HCT116 (cell line): Measurements from ENCODE around the gene PARP8. TPM values are rescaled to one million over a fixed set of nuclear protein-coding genes. Genes with fewer than 3 reads are reported as not detected.

Source experiments
- ATAC-seq: fragments of 200-7000 bp; cut with Tn5 transposase; 2 replicates; pipeline ENCODE4 v1.9.1; 2020; ENCODE audit warnings: mild to moderate bottlenecking, moderate library complexity
- BruUV-seq: library from RNA; stranded (reverse); fragments of 400-500 nt; replicated peaks from 2 replicates; lab custom pipeline; 2021; lab: Mats Ljungman, UMichigan
- CTCF ChIA-PET: fragments of 300-600 bp; sonication (Branson Sonifier 250); formaldehyde crosslinking; loops from one replicate; lab custom pipeline; 2021; ENCODE audit warnings: antibody characterized with exemption; lab: Charles Lee
- POLR2A ChIA-PET: fragments of 300-600, 350-600 bp; sonication (Branson Sonifier 250); formaldehyde crosslinking; loops from one replicate; lab custom pipeline; 2021; ENCODE audit warnings: antibody characterized with exemption; lab: Charles Lee
- RAD21 ChIA-PET, 2 experiments: fragments of 300-600 bp; sonication (Branson Sonifier 250); formaldehyde crosslinking; loops; one replicate each; lab custom pipeline; 2023; ENCODE audit warnings: low total read pairs in 2 of 2; ENCODE audit not compliant: uncharacterized antibody in 2 of 2, unreplicated experiment in 2 of 2, low non-redundant PET in 1 of 2; lab: Charles Lee
- DNase-seq: peaks from one replicate; pipeline ENCODE4 v3.0.0-alpha.2; 2010; ENCODE audit warnings: low read depth, low spot score
- H2AFZ ChIP-seq: fragments of 200-600 bp; shearing (Covaris generic), sonication (generic); 2 replicates; pipeline ENCODE4 v1.6.1; 2017; ENCODE audit warnings: low read depth, mixed run types, mixed read lengths, antibody characterized with exemption, low read length; ENCODE audit not compliant: poor library complexity, severe bottlenecking
- H3K27ac ChIP-seq: 2 replicates; pipeline ENCODE4 v1.5.1; 2012; ENCODE audit warnings: low read depth, low read length
- H3K27me3 ChIP-seq: fragments of 200-600 bp; sonication (generic); 2 replicates; pipeline ENCODE4 v1.6.1; 2016; ENCODE audit warnings: mixed run types, low read length, mixed read lengths; ENCODE audit not compliant: insufficient read depth
- H3K36me3 ChIP-seq, 2 experiments: fragments of 200-500 bp in 1 of 2; fragments of 200-600 bp in 1 of 2; sonication (Bioruptor generic) in 1 of 2; sonication (generic) in 1 of 2; 2 replicates each; pipeline versions ENCODE4 v1.5.1 to v1.6.1; 2014 to 2016; ENCODE audit warnings: low read length in 2 of 2, inconsistent platforms in 1 of 2, mixed read lengths in 1 of 2, mixed run types in 1 of 2; ENCODE audit not compliant: insufficient read depth in 2 of 2, control insufficient read depth in 1 of 2
- H3K4me1 ChIP-seq, 2 experiments: fragments of 200-600 bp in 1 of 2; sonication (generic) in 1 of 2; 2 replicates each; pipeline versions ENCODE4 v1.5.1 to v1.6.1; 2012 to 2017; ENCODE audit warnings: low read length in 2 of 2, inconsistent platforms in 1 of 2, mild to moderate bottlenecking in 1 of 2, mixed read lengths in 1 of 2, mixed run types in 1 of 2, moderate library complexity in 1 of 2; ENCODE audit not compliant: insufficient read depth in 2 of 2, control insufficient read depth in 1 of 2
- H3K4me2 ChIP-seq: fragments of 200-600 bp; sonication (generic); 2 replicates; pipeline ENCODE4 v1.6.1; 2017; ENCODE audit warnings: mixed run types, low read length, mixed read lengths
- H3K4me3 ChIP-seq, 2 experiments: fragments of 200-600 bp in 1 of 2; sonication (generic) in 1 of 2; replicated peaks in 1 of 2; 2 replicates each; pipeline ENCODE4 v1.5.1; 2011 to 2016; ENCODE audit warnings: low read length in 2 of 2, control low read depth in 1 of 2, low read depth in 1 of 2, mild to moderate bottlenecking in 1 of 2, mixed read lengths in 1 of 2, mixed run types in 1 of 2
- H3K79me2 ChIP-seq: fragments of 200-600 bp; sonication (generic); 2 replicates; pipeline ENCODE4 v1.6.1; 2017; ENCODE audit warnings: mild to moderate bottlenecking, mixed run types, low read length, moderate library complexity, mixed read lengths; ENCODE audit not compliant: insufficient read depth
- H3K9ac ChIP-seq: fragments of 200-600 bp; sonication (generic); 2 replicates; pipeline ENCODE4 v1.6.1; 2016; ENCODE audit warnings: low read length, mixed read lengths
- H3K9me2 ChIP-seq: fragments of 200-600 bp; sonication (generic), shearing (Covaris generic); 2 replicates; pipeline ENCODE4 v1.6.1; 2017; ENCODE audit warnings: mixed run types, mild to moderate bottlenecking, moderate library complexity; ENCODE audit not compliant: insufficient read depth
- H3K9me3 ChIP-seq, 2 experiments: fragments of 200-500 bp in 1 of 2; fragments of 200-600 bp in 1 of 2; sonication (Bioruptor generic) in 1 of 2; sonication (generic) in 1 of 2; 2 replicates each; pipeline ENCODE4 v1.6.1; 2014 to 2017; ENCODE audit warnings: low read length in 2 of 2, mixed read lengths in 2 of 2, inconsistent platforms in 1 of 2, low read depth in 1 of 2, mild to moderate bottlenecking in 1 of 2, mixed run types in 1 of 2, moderate library complexity in 1 of 2; ENCODE audit not compliant: control insufficient read depth in 1 of 2, insufficient read depth in 1 of 2
- H4K20me1 ChIP-seq: fragments of 200-600 bp; sonication (generic), shearing (Covaris generic); 2 replicates; pipeline ENCODE4 v1.6.1; 2017; ENCODE audit warnings: mixed run types, mild to moderate bottlenecking, moderate library complexity; ENCODE audit not compliant: insufficient read depth
- ELF1 ChIP-seq: IDR thresholded peaks from 2 replicates; pipeline ENCODE4 v1.6.1; 2012; ENCODE audit warnings: low read depth, borderline replicate concordance
- EZH2 ChIP-seq: fragments of 200-600 bp; sonication (generic); IDR thresholded peaks from 2 replicates; pipeline ENCODE4 v1.6.1; 2017; ENCODE audit warnings: antibody characterized with exemption, mixed run types
- EZH2phosphoT487 ChIP-seq: fragments of 200-600 bp; IDR thresholded peaks from 2 replicates; pipeline ENCODE4 v1.6.1; 2018; ENCODE audit warnings: antibody characterized with exemption, borderline replicate concordance
- RAD21 ChIP-seq: IDR thresholded peaks from 2 replicates; pipeline ENCODE4 v1.6.1; 2012; ENCODE audit warnings: low read depth, mild to moderate bottlenecking
- SP1 ChIP-seq: IDR thresholded peaks from 2 replicates; pipeline ENCODE4 v1.6.1; 2012; ENCODE audit warnings: low read depth
- intact Hi-C: fragments of 100-400 bp; cut with micrococcal nuclease; formaldehyde crosslinking; loops from 2 replicates; pipeline ENCODE4 v1.10.0; 2022
- total RNA-seq: library from RNA; stranded (reverse); gene quantifications from one replicate; pipeline ENCODE4 v1.2.1, GENCODE V29; 2021; ENCODE audit not compliant: unreplicated experiment
- TF ChIP-seq, protein P1 (sequence below), 3 experiments: fragments of 200-600 bp in 1 of 3; sonication (generic) in 1 of 3; IDR thresholded peaks in 2 of 3; conservative IDR thresholded peaks in 1 of 3; 2 replicates each; pipeline ENCODE4 v1.5.1; 2012 to 2017; ENCODE audit warnings: low read depth in 2 of 3, low read length in 2 of 3, antibody characterized with exemption in 1 of 3, borderline replicate concordance in 1 of 3, control low read depth in 1 of 3, mild to moderate bottlenecking in 1 of 3, mixed read lengths in 1 of 3, mixed run types in 1 of 3, moderate library complexity in 1 of 3; ENCODE audit not compliant: insufficient read depth in 1 of 3

PARP8 gene
- total RNA-seq, 1 experiment from 2014 or later = 19.0 TPM

DNA sequence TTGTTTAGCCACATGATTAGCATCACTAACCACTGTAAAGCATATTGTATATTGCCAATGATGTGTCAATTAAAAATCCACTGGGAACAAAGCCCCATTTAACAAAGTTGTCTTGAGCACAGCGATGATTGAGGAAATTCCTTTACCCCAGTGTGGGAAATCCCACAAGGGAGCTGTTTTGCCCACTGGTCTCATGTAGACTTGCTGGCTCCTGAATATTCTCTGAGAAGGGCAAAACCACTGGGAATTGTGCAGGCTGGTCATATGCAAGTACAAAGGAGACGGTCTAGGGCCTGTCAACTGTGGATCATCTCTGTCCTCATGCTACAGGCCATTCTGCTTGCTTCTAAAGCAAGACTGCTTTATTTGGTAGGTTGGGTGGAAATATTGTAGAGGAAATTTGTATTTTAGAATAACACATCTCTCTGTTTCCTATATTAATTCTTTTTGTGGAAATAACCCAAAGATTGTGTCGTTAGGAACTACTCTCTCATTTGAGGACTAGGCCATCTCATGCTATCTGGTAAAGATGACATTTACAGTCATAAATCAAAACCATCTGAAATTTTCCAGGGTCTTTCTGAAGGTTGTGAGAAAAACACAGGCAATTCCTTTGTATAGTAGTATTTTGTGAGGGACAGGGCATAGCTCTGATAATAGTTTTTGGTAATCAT lies 60.2 kb downstream of the PARP8 start:
- ATAC-seq (no peak), DNase-seq (no peak)
- no peak overlapping the region for H3K27ac ChIP-seq
- H2AFZ ChIP-seq = no peak overlapping the region
- H3K4me2 ChIP-seq = no peak overlapping the region
- intact Hi-C loops = no loop called here
- POLR2A ChIA-PET = no interaction called here
- H3K9me2 ChIP-seq = no peaks in the 10 kb centered on the region
- no peaks in the 10 kb centered on the region for H3K27me3 ChIP-seq
- RAD21 ChIA-PET = no interaction called here
- no peaks in the 10 kb centered on the region for H3K9me3 ChIP-seq
- BruUV-seq = no TSS peak
- H3K4me1 ChIP-seq = 0 out of 4 replicates have a peak, but pooled peaks cover 0 to 3% of the 10 kb centered on the region in 2 experiments
- H4K20me1 ChIP-seq = no peaks in the 10 kb centered on the region
- TF ChIP-seq RAD21 (no peak), ELF1 (no peak), EZH2 (no peak)
- TF ChIP-seq, protein P1, sequence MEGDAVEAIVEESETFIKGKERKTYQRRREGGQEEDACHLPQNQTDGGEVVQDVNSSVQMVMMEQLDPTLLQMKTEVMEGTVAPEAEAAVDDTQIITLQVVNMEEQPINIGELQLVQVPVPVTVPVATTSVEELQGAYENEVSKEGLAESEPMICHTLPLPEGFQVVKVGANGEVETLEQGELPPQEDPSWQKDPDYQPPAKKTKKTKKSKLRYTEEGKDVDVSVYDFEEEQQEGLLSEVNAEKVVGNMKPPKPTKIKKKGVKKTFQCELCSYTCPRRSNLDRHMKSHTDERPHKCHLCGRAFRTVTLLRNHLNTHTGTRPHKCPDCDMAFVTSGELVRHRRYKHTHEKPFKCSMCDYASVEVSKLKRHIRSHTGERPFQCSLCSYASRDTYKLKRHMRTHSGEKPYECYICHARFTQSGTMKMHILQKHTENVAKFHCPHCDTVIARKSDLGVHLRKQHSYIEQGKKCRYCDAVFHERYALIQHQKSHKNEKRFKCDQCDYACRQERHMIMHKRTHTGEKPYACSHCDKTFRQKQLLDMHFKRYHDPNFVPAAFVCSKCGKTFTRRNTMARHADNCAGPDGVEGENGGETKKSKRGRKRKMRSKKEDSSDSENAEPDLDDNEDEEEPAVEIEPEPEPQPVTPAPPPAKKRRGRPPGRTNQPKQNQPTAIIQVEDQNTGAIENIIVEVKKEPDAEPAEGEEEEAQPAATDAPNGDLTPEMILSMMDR (IDR thresholded peaks at IDR 0.05 in 2 of 3, conservative IDR thresholded peaks at IDR 0.05 in 1 of 3; ENCODE audit: borderline replicate concordance in 1 of 3, insufficient read depth in 1 of 3, low read depth in 2 of 3, low read length in 2 of 3) = no peak
- H3K9ac ChIP-seq = no peak overlapping the region
- H3K36me3 ChIP-seq = no peaks in the 10 kb centered on the region
- no peaks in the 10 kb centered on the region for H3K79me2 ChIP-seq
- CTCF ChIA-PET = interaction anchor here (1.6 kb wide), 1 partner anchor 11 kb away, joined by 4 read pairs; no protein-coding TSS in a partner anchor
- H3K4me3 ChIP-seq = no peak overlapping the region

GRCh38 chr5:50727149-50727496 lies 60.7 kb downstream of the PARP8 start:
- intact Hi-C loops = no loop called here
- Histone ChIP-seq H2AFZ (no peak overlapping the region), H3K27me3 (no peaks in the 10 kb centered on the region), H3K36me3 (no peaks in the 10 kb centered on the region), H3K4me1 (0 out of 4 replicates have a peak, but pooled peaks cover 0 to 3% of the 10 kb centered on the region in 2 experiments), H3K9me3 (no peaks in the 10 kb centered on the region), H3K27ac (no peak overlapping the region), H3K9me2 (no peaks in the 10 kb centered on the region), H3K4me2 (no peak overlapping the region), H4K20me1 (no peaks in the 10 kb centered on the region), H3K9ac (no peak overlapping the region), H3K4me3 (no peak overlapping the region), H3K79me2 (no peaks in the 10 kb centered on the region)
- ChIA-PET POLR2A (no interaction called here), CTCF (no interaction called here), RAD21 (no interaction called here)
- no peak for DNase-seq
- BruUV-seq = no TSS peak
- TF ChIP-seq SP1 (peak; percentile 14; the same call in 1 of the 2 replicates), EZH2phosphoT487 (no peak)
- no peak for ATAC-seq
